Epidermal melanocyte (primary cell): ENCODE data around the gene TBKBP1.
"Not testable (repeated sequence)": the region's sequence is repeated elsewhere in the genome, so short reads cannot be mapped to it uniquely, and the experiment has no call there.

Source experiments
- DNase-seq: peaks from one replicate; pipeline ENCODE4 v3.0.0; 2011; ENCODE audit warnings: low spot score; ENCODE audit not compliant: insufficient read length

The TBKBP1 gene

GRCh38 chr17:47678196-47678595 is 15.8 kb upstream of the TBKBP1 start:
- no peak for DNase-seq

DNA sequence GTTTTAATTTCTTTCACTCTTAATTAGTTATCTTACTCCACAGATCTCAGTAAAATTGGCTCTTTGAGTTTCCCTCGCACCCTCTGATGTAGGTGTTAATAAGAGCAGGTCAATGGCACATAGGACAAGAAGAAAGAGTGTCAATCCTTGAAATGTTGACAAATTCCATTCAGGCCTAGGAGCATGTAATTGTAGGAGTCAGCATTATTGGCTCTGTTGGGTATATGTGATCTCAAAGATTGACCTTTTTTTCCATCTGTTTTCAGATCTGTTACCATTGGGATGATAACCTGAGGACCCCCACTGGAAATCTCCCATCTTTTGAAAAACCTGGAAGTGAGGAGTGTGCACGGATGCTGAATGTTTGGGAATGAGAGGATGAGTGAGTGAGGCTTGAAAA is 11.8 kb upstream of the TBKBP1 start:
- no peak for DNase-seq

- DNase-seq, result not testable (repeated sequence)
These were observed 11.2 kb upstream of the TBKBP1 start for GRCh38 chr17:47682727-47683126.

DNA sequence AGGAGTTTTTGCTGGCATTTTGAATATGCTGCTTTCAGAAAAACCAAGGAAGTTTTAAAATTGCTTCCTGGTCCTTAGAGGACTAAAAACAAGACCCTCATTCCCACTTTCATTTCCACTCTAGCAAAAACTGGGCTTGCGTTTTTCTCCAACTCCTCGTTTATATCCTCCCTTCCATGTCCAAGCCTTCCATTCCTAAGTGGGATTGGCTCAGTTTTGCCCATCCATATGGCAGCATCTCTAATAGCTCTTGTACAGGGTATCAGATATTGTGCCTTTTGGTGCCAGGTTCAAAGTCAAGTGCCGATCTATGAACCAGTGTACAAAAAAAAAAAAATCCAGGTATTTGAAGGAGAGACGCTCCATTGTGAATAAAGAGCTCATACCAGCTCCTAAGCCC is 9.9 kb upstream of the TBKBP1 start:
- no peak for DNase-seq

GRCh38 chr17:47684535-47685193 is 9.3 kb upstream of the TBKBP1 start:
- DNase-seq, result no peak

- no peak for DNase-seq
These were observed 8.2 kb upstream of the TBKBP1 start for GRCh38 chr17:47685556-47686275.

DNA sequence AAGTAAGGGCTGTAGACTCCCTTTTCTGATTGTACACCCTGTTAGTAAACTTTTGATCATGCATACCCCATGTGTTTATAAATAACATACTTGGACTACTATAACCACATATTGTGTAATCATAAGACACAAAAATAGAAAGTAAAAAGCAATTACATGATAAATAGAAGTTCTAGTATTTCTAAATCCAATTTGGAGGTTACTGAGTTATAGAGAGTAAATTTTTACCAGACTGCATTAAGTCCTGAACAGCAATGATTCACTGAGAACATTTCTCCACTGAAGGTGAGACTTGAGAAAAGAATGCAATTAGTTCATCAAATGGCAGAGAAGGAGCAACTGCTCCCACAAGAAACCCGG is 7.7 kb upstream of the TBKBP1 start:
- DNase-seq, result no peak

DNA sequence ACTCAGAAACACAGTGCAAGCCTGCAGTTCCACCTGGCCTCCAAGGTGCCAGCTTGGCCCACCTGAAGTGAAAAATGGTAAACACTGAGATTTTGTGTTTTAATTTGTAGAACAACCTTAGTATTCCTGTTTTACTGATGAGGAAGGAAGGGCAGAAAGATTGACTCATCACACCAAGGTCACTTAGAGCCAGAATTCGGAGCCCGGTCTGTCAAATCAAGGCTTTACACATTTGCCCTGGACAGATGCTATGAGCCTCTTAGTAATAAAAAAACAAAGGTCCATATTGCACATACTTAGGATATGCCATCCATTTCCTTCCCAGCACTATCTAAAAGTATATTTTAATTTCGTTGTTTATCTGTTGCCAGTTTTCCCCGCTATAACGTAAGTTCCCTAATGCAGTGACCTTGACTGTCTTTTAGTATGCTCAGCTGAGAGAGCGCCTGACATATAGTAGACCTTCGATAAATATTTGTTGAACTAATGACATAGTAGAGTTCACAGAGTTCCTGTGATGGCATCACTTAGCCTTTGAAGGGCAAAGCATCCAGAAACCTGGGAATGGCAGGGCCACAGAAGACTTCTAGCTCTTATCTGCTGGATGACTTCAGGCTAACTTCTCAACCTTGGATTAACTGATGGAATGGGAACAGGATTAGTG is 7.2 kb upstream of the TBKBP1 start:
- no peak for DNase-seq

DNA sequence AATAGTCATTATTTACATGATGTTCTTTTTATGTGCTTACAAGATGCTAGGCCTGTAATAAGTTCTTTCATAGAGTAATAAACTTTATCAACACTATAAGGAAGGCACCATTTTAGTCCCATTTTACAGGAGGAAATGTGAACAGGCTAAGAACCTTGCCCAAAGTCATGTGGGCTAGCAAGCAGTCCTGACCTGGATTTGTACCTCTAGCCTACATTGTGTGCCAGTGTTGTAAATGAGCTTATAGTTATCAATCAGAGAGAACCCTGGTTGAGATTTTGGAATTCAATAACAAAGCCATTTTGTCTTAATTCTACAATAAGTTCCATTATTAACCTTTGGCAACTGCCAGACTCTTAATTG is 6.7 kb upstream of the TBKBP1 start:
- DNase-seq, result no peak

- DNase-seq, result peak; percentile 8
These were observed 6.2 kb upstream of the TBKBP1 start for GRCh38 chr17:47687748-47688147.

DNA sequence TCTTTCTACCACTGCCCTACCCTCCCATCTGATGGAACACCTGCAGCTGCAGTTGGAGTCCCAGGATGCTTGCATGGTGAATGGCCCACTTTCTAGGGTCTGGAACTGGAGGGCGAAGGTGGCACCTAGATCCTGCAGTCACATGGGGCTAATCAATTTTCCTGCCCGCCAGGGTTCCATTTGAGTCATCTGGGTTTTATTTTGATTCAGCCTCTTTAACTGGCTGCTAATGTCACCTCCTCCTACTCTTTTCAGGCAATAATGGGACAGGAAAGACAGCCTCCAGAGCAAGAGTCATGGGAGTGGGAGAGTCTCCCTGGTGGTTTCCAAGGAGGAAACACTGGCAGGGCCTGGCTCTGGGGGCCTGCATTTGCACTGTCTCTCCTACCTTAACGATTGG is 3.8 kb upstream of the TBKBP1 start:
- DNase-seq, result no peak

- DNase-seq, result no peak
These were observed 1.6 kb upstream of the TBKBP1 start for GRCh38 chr17:47692137-47692894.

GRCh38 chr17:47692895-47693730 is 848 bp upstream of the TBKBP1 start:
- no peak for DNase-seq

DNA sequence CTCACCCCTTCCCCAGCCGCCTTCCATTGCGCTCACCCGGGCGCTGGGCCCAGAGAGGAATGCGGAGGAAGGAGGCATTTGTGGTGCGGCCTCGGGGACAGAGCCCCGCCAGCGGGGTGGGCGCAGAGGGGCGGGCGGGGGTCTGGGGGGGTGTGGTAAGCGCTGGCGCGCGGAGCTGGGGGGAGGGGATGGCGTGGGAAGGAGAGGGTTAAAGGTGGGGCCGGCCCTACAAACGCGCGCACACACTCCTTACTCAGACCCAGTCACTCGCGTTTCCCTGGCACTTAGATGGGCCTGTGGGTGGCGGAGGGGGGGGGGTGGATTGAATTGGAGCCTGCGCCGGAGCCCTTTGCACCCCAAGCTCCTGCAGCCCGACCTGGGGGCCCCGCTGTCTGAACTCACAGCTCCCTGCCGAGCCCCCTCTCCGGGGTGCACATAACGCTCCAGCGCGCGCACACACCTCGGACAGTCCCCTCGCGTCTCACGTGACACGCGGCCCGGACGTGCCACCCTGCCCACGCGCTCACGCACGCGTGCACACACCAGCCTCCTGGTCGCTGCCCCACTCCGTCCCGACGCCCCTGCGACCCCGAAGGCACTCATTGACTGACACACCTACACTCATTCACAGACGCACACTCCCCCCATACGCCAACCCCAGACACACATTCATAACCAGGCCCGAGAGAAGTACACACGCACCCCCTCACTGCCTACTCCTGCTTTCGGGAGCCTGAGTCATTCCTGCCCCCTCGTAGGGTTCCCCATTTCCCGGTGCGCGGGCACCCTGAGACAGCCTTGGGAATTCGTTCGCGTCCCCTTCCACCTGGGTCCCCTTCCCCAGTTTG is 844 bp downstream of the TBKBP1 start:
- no peak for DNase-seq

DNA sequence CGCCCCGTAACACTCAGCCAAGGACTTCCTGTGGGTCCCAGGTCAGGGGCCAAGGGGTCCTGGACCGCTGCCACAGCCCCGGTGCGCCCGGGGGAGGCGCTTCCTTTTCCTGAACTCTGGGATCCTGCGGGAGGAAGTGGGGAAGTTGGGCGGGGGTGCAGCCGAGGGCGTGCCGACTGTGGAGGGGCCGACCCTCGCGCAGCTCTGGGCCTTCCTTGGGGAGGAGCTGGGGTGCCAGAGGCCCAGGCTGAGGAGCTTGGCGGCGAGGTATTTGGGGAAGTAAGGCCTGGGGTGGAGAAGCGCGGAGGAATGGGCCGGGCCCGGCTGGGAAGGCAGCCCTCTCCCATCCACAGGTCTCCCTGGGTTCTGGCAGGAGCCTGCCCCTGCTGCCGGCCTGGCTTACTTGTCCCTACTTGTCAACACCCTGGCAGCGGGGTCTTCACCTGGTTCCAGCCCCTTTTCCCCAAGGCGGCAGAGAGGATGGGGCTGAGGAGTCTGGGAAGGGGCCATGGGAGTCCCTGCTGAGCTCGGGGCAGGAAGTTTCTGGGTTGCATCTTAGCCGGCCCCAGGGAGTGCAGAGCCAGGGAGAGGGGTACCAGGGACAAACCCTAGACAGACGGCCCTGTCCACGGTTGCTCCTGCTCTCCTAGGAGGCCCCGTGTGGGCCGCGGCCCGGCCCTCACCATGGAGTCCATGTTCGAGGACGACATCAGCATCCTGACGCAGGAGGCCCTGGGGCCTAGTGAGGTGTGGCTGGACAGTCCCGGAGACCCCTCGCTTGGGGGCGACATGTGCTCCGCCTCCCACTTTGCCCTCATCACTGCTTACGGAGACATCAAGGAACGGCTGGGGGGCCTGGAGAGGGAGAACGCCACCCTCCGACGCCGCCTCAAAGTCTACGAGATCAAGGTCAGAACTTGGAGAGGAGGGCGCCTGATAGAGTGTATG is 1.7 kb downstream of the TBKBP1 start:
- no peak for DNase-seq

- no peak for DNase-seq
These were observed 3.0 kb downstream of the TBKBP1 start for GRCh38 chr17:47696717-47697642.

DNA sequence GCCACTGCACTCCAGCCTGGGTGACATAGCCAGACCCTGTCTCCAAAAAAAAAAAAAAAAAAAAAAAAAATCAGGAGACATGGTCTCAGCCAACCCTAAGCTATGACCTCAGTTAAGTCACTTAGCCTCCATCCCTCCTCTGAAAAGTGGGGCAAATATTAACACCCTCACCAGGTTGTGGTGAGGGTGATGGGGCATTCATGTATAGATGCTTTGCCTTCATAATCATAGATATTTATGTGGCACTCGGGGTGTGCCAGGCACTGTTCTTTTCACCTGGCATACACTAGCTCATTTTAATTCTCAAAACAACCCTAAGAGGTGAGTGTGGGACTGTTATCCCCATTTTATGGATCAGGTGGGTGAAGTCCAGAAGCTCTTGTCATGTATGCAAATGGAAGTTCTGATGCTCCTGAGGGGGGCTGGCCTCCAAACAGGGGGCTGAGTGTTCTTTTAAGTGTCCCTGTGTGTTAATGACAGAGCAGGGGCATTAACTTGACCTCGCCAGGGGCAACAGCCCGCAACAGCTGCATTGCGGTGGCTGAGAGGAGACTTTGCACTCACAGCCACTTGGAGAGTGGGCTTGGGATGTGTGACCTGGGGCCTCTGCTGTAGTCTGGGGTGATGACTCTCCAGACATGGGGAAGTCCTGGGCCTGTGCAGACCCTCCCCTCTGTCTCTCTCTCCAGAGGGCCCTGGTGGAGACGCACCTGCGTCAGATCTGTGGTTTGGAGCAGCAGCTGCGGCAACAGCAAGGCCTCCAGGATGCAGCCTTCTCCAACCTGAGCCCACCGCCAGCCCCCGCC is 4.1 kb downstream of the TBKBP1 start:
- DNase-seq, result no peak
